GM15510 (cell line): ENCODE results near the gene C6orf132.

Experiments
- POLR2A ChIP-seq: IDR thresholded peaks from 3 replicates; pipeline ENCODE4 v1.6.1; 2011; ENCODE audit warnings: borderline replicate concordance; ENCODE audit not compliant: insufficient read length; ENCODE audit errors: extremely low read depth

C6orf132 gene

GRCh38 chr6:42066156-42066675, 76.2 kb downstream of the C6orf132 start:
- TF ChIP-seq POLR2A, result no peak

DNA sequence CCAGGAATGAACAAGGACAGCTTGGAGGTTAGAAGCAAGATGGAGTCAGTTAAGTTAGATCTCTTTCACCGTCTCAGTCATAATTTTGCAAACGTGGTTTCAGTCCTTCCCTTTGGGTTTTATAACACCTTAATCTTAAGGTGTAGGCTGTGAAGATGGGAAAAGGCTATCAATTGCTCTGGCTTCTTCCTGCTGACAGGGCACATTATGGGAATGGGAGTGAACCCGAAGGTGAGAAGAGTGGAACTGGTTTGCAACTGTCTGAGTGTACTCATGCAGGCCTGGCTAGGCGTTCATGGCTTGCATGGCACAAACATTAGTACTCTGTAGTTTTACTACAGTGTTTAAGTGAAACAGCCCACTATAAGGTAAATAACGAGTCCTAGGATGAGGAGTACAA, 82.7 kb downstream of the C6orf132 start:
- no peak for TF ChIP-seq POLR2A

GRCh38 chr6:42053601-42054000, 88.8 kb downstream of the C6orf132 start:
- TF ChIP-seq POLR2A, result no peak

GRCh38 chr6:42051268-42051653, 91.2 kb downstream of the C6orf132 start:
- TF ChIP-seq POLR2A, result no peak
